IPS-18c (cell line): ENCODE measurements around the gene RGPD6.
"Not testable (repeated sequence)": the region's sequence is repeated elsewhere in the genome, so short reads cannot be mapped to it uniquely, and the experiment has no call there.

Experiments used
- H3K4me3 ChIP-seq: 2 replicates; pipeline ENCODE4 v1.7.0; 2013; ENCODE audit warnings: low read depth, mild to moderate bottlenecking, low read length, moderate library complexity; ENCODE audit not compliant: insufficient read depth
- H3K9me3 ChIP-seq: one replicate; pipeline ENCODE4 v1.6.1; 2013; ENCODE audit warnings: mild to moderate bottlenecking, low read length, moderate library complexity; ENCODE audit not compliant: control insufficient read depth, insufficient read depth

Gene RGPD6

DNA sequence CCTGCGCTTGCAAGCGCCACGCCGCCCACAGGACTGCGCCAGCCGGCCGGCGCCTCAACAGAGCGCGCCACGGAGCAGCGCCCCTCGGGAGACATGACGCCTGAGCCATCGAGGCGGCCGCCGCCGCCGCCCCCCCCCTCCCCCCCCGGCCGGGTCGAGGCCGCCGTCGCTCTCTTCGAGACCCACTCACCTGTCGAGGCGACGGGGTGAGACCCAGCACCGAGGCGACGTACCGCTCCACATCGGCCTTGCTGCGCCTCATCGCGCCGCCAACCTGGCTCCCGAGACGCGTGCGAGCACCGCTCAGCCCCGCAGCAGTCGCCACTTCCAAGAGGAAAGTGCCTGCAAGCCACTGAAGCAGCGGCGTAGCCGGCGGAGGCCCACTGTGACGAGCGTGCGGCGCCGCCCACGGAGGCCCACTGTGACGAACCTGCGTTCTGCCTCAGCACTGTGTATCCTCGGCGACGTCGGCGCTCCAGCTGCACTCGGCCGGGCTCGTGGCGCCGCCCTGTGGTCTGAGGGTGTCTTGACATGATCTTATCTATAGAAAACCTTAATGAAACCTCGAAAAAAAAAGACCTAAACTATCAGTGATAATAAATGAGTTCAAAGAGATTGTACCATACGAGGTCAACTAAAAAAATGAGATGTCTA, at the start of gene RGPD6:
Gene RGPD6, minus strand, starts transcription at position 460 of the 654 bp plus-strand sequence. Its CDS starts 198 bp downstream, at position 262.
- H3K9me3 ChIP-seq, H3K4me3 ChIP-seq: not testable (repeated sequence)

DNA sequence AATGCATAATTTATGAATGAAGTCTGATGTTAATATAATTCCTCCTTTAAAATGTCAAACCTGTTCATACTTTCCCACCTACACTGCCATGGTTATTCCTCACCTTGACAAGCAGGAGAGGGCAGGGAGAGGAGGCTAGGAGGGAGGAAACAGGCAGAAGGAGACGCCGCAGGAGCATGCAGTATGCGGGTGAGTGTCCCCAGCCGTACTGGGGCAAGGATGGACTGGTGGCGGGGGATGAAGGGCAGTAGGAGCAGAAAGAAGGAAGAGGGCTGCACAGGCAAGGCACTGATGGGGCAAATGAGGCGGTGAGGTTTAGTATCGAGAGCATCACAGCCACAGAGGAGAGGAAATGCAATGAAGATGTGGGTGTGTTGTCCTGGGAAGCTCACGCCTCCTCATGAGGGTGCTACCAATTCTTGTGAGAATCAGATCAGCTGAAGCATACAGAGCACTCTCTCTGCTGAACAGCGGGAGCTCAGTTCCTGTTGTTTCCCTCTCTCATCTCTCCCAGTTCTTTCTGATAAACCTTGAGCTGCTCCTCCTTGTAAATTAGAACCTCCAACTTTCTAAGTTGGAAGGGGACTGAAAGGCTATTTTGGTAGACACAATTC, 42.4 kb upstream of the RGPD6 start:
- not testable (repeated sequence) for H3K9me3 ChIP-seq, H3K4me3 ChIP-seq

DNA sequence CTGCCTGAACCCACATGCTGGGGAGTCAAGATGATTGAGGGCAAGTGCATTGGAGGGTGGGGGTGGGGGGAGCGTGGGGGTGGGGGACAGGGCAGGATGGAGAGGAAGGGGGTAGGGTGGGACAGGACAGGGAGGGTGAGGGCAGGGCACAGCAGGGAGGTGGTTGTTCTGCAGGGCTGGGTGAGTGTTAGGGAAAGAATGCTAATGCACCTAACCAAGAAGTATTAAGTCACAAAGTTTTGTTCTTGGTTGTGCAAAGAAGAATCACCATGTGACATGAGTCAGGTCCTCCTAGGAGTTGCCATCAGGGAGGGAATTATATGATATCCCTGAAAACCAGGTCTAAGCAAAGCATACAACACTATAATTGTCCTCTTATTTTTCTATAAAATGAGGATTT, 36.9 kb upstream of the RGPD6 start:
- not testable (repeated sequence) for H3K9me3 ChIP-seq, H3K4me3 ChIP-seq

DNA sequence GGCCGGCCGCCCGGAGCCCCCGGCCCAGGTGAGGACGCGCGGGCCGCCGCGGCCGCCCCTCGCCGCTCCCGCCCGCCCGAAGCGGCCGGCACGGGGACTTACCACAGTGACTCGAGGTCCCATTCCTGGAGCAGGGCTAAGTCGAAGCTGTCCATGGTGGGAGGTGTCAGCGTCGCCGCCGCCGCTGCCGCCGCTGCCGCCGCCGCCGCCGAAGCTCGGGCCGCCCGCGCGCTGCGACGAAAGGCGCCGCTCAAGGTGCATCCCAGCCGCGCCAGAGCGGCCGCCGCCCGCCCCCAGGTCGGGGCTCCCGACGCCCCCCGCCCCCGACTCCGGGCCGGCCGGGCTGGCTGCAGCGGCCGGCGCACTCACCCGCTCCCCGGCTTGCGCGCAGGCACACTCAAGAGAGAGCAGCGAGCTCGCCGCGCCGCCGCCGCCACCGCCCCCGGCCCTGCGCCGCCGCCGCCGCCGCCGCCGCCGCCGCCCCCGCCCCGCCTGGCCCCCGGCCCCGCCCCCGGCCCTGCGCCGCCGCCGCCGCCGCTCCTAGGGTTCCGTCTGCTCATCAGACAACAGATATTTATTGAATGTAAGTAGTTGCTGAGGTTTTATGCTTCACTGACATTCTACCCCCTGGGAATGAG, 33.7 kb upstream of the RGPD6 start:
- not testable (repeated sequence) for H3K4me3 ChIP-seq, H3K9me3 ChIP-seq

DNA sequence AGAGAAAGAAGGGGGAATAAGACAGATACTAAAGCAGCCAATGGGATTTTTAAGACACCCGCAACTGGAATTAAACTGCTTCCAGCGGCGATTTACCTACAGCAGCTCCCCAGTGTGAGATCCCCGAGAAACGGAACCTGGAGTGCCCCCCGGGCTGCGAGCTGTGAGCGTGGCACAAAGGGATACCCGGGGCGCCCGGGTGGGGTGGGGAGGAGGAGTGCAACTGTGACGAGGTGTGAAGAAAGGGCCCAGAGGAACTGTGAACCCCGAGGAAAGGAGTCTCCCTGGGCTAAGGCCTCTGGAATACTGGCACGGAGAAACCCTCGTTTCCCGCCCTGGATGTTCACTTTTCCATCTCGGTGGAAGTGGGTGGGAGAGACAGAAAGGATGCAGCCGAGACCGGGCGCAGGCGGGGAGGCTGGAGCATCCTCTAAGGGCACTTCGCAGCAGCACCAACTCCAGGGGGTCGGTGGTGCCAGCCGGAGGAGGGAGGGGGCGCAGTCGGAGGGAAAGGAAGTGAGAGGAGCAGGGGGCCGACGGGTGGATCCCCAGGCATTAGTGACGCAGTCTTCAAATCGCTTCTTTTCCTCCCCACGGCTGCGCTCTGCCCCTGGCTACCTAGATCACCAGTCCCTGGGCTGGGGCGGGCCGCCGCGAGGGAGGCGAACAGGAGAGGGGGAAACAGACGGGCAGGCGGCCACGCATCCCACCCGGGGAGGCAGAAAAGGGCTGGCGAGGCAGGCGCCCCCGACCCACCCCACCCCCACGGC, 33.0 kb upstream of the RGPD6 start:
- H3K9me3 ChIP-seq, H3K4me3 ChIP-seq: not testable (repeated sequence)

DNA sequence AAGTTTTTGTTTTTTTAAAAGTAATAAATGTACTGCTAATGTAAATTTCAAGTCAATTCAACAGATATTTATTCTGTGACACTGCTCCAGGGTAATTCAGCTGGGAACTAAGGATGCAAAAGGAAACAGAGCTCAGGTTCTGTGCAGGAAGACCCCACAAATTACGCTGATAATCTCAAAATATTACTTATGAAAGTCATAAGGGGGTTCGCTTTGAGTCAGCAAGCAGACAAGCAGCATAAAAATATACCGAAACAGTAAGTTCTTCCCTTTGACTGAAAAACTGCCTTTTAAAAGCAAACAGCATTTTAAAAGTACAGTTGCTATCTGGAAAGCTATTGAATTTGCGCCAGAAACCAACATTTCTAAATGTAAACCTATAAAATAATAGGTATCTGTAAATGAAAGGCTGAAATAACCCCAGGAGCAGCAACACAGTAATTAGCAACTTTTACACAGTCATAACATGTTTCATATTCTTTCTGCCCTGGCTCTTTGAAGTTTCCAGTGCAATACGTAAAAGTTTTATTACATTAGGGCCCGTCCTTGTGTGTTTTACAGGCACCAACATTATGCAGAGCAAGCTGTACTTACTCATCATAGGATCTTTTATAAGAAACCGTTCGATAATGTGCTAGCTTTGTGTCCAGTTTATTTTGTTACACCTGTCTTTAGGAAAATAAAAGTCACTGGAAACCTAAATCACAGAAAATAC, 31.9 kb upstream of the RGPD6 start:
- H3K9me3 ChIP-seq, H3K4me3 ChIP-seq: not testable (repeated sequence)

DNA sequence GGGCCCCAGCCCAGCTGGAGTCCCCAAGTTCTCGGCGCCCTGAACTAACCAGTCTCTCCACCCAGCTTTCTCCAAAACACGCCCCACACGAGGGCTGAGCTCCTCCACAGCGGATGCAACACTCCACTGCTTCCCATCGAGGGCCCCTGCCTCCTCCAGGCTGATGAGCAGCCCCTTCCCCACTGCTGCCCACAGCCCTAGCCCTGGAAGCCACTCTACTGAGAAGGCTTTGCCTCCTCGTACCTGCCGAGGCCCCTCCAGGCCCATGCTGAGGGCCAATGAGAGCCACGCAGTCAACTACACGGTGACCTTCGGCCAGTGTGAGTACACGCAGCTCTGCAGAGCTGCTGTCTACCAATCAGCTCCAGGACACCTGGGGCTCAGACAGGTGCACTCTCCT, 28.0 kb upstream of the RGPD6 start:
- not testable (repeated sequence) for H3K9me3 ChIP-seq, H3K4me3 ChIP-seq

DNA sequence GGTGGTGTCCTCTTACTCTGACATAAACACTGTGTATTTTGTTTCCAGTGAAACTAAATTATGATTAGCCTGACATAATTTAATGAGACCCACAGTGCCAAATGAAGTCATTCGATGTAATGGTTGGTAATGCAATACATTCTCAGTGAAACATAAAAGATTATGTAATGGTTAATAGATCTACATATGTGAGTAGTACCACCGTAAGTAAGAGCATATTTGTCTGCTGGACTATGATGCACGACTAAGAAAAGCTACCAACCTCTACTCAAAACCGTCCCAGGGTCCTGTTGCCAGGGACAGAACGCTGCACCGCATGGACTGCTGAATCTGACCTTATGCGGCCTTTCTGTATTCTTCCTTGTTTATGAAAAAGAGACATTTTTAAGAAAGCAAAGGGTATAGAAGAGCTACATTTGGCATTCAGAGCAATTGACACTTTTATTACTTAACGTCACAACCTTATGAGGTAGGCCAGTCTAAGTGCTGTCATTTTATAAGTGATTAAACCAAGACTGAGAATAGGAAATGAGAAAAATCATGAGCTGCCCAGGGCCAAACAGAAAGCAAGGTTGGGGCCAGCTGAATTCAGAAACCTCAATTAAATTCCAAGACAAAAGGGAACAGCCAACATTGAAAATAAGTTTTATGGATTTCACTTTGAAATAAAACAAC, 27.0 kb upstream of the RGPD6 start:
- H3K4me3 ChIP-seq, H3K9me3 ChIP-seq: not testable (repeated sequence)

DNA sequence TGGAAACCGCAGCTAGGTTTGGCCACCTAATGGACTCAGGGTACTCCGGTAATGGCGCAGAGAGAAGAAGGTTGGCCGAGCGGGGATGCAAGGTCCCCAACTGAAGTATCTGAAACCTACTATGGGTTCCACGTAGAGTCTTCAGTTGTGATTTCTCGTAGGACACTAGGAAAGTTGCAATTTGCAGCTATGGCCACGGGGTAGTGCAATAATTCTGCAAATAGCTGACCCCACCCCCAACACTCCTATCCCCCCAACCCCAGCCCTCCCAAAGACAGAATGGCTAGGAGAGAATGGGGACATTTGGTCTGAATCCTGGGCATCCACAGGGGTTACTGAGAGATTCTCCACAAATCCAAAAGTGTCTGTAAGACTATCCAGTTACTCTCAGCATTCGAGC, 25.1 kb upstream of the RGPD6 start:
- not testable (repeated sequence) for H3K9me3 ChIP-seq, H3K4me3 ChIP-seq

DNA sequence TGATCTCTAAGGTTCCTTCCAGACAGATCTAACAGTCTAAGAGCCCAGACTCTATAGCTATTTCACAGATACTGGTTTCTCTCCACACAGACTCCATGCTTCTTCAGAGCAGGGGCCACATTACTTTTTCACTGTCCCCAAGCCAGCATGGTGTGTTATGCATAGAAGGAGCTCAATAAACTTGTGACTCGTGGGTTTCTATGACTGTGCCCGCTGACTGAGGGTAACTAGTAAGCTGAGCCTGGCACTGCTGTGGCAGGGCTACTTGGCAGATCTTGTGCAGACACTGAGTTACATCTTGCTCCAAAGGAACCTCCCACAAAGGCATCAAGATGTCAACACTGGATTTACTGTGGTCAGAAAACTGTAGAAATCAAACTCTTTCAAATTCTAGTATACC, 15.0 kb upstream of the RGPD6 start:
- H3K4me3 ChIP-seq, H3K9me3 ChIP-seq: not testable (repeated sequence)

DNA sequence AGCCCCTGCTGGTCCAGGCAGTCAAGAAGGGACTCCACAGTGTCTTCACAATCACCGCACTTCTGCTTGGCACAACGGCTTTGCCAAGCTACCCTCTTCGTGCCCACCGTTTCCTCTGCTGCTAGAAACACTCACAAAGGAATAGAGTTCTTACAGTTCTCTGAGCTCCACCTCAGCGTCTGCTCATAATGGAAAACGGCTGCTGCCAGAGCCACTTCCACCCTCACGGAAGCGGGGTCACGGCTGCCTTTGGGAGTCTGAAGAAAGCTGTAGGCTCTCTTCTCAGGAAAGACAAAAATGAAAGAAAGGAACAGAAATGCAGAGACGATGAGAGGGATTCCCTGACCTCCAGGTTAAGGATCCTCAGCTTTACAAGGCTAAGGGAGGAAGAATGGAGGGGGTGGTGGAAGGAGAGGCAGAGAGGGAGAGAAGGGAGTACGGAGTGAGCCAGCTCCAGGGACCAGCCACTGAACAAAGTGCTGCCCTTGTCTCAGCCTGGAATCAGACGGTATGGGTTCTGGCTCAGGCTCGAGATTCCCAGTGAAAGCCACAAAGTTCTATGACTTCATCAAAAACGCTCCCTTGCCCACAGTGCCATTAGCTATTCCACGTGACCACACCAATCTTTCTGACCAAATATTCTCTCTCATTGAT, 12.8 kb upstream of the RGPD6 start:
- not testable (repeated sequence) for H3K4me3 ChIP-seq, H3K9me3 ChIP-seq

DNA sequence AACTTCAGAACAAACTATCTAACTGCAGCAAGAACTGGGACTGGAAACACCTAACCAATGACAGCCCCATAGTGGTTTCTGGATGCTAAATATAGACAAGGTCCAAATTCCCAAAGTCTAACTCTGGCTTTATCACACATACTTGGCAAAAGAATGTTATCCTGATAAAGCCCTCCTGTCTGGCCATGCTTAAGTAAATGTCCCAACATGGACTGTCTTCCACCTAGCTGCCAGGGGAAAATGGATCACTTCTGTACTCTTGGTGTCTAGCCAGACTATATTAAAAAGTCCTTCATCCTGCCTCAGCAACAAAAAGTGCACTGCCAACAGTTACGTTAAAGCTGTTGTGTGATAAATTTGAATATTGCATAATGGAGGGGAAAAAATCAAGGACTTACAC, 11.5 kb upstream of the RGPD6 start:
- not testable (repeated sequence) for H3K9me3 ChIP-seq

DNA sequence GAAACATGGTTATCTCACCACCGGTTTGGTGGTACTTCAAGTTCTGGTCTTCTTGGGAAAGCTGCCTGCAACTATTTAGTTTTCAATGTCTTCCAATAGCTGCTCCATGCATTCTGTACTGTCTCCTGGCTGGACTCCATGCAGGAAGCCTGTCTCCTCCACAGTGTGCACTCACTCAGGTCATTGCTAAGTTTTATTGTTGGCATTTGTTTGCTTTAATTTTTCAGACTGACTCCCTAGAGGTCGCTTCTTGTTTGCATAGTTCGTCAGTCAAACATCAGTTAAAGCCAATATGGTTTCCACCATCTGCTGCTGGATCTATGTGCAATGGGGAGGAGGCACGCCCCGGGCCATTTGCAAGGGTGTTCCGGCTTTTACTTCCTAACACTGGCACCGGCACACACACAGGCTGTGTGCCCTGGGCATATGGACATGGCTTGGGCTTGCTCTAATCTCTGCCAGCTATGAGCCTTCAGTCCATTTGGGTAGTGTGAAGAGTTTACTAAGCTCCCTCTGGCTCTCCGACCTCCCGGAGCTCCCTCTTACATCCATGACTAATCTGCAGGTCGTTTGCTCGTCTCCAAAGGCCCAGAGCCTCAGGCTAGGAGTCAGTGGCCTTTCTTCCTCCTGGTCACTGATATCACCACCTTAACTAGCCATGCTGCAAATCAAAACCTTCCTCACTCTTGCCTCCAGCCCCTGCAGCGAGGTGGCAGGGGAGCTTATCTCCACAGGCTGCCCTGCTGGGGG, 2.4 kb upstream of the RGPD6 start:
- H3K9me3 ChIP-seq, H3K4me3 ChIP-seq: not testable (repeated sequence)

More for the DNA sequence above, 11.5 kb upstream of the RGPD6 start:
- not testable (repeated sequence) for H3K4me3 ChIP-seq

DNA sequence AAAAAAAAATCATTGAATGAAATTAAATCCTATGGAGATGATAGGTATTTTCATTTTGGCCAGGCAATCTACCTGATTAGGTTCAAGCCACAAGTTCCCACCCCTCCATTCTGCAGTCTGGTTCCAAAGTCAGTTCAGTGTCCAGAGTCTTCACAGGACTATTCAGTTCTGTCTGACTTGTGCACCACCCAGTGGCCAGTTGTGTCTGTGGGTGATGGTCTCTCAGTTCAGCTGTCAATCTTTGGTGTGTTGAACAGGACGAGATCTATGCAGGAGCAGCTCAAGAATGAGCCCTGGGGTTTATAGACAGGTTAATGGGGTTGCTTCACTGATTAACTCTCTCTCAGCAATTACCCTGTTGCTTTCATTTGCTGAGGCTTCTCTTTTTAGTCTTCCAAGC, 1.4 kb upstream of the RGPD6 start:
- not testable (repeated sequence) for H3K9me3 ChIP-seq, H3K4me3 ChIP-seq

DNA sequence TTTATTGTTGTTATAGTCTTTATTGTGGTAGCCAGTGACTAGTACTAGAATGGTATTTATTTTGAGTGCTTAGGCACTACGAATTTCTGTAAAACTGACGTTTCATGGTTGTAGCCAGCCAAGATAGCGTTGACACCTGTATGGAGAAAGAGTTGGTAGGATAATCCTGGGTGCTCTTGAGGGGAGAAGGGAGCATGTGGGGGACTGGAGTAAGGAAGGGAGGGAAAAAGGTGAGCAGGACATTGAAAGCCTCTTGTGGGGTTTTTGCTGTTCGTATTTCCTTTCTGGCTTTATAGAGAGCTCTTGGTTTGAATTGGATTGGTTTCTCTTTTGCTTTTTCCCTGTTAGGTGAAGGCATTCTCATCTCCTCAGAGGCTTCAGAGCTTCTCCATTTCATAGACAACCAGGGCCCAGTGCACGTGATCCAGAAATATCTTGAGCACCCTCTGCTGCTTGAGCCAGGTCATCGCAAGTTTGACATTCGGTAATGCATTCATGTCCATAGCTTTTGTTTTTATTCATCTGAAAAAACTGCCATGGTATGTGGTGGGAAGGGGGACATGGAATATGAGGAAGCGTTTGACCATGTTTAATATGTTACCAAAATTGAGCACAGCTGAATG, 77.2 kb downstream of the RGPD6 start:
- not testable (repeated sequence) for H3K9me3 ChIP-seq, H3K4me3 ChIP-seq

DNA sequence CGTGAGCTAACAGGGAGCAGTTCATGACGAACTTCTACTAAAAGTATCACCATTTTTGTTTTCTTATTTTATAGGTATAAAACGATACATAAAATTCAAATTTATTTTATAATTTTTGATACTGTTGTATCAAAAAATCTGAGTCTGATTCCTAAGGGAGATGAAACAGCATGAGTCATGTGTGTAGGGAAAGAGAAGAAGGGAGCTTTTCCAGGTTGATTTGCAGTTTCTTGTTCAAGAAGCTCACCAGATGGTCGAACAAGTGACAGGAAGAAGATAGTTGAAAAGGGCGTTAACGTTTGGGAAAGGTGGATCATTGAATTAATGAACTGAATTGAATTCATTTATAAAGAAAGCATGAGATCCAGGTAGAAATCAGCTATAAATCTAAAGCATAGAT, 81.0 kb downstream of the RGPD6 start:
- not testable (repeated sequence) for H3K4me3 ChIP-seq, H3K9me3 ChIP-seq
